GM23248 (cell line): ENCODE results near the gene GLOD5. TPM values are rescaled to one million over a fixed set of nuclear protein-coding genes. Genes with fewer than 3 reads are reported as not detected.

Source experiments
- DNase-seq: peaks from one replicate; pipeline ENCODE4 v3.0.0-alpha.2; 2015
- H2AFZ ChIP-seq: fragments of 200-600 bp; sonication (generic); 2 replicates; pipeline ENCODE4 v1.6.1; 2016; ENCODE audit warnings: antibody characterized with exemption
- H3F3A ChIP-seq: fragments of 200-600 bp; sonication (generic); 2 replicates; pipeline ENCODE4 v1.6.1; 2016; ENCODE audit warnings: mild to moderate bottlenecking, antibody characterized with exemption, mixed run types; ENCODE audit not compliant: insufficient read depth
- H3K27ac ChIP-seq: fragments of 200-600 bp; sonication (generic); 2 replicates; pipeline ENCODE4 v1.5.1; 2016; ENCODE audit warnings: mild to moderate bottlenecking
- H3K27me3 ChIP-seq: fragments of 200-600 bp; sonication (generic); replicated peaks from 2 replicates; pipeline ENCODE4 v1.6.1; 2016; ENCODE audit warnings: mild to moderate bottlenecking; ENCODE audit not compliant: insufficient read depth
- H3K36me3 ChIP-seq: fragments of 200-600 bp; sonication (generic); 2 replicates; pipeline ENCODE4 v1.6.1; 2016; ENCODE audit warnings: low read depth, mild to moderate bottlenecking
- H3K4me1 ChIP-seq: fragments of 200-600 bp; sonication (generic); 2 replicates; pipeline ENCODE4 v1.6.1; 2016; ENCODE audit warnings: mild to moderate bottlenecking; ENCODE audit not compliant: insufficient read depth
- H3K4me2 ChIP-seq: fragments of 200-600 bp; sonication (generic); one replicate; pipeline ENCODE4 v1.6.1; 2016; ENCODE audit warnings: mild to moderate bottlenecking; ENCODE audit not compliant: unreplicated experiment
- H3K4me3 ChIP-seq: fragments of 200-600 bp; sonication (generic); 2 replicates; pipeline ENCODE4 v1.5.1; 2016; ENCODE audit warnings: mild to moderate bottlenecking
- H3K79me2 ChIP-seq: fragments of 200-600 bp; sonication (generic); 2 replicates; pipeline ENCODE4 v1.6.1; 2016; ENCODE audit warnings: mild to moderate bottlenecking; ENCODE audit not compliant: insufficient read depth
- H3K9ac ChIP-seq: fragments of 200-600 bp; sonication (generic); 2 replicates; pipeline ENCODE4 v1.6.1; 2016; ENCODE audit warnings: mild to moderate bottlenecking
- H3K9me2 ChIP-seq: fragments of 200-600 bp; sonication (generic); 2 replicates; pipeline ENCODE4 v1.6.1; 2016; ENCODE audit warnings: mixed run types, mild to moderate bottlenecking, moderate library complexity; ENCODE audit not compliant: insufficient read depth
- H3K9me3 ChIP-seq: fragments of 200-600 bp; sonication (generic); one replicate; pipeline ENCODE4 v1.6.1; 2017; ENCODE audit warnings: low read depth
- H4K20me1 ChIP-seq: fragments of 200-600 bp; sonication (generic); 2 replicates; pipeline ENCODE4 v1.6.0; 2016; ENCODE audit not compliant: insufficient read depth
- EZH2 ChIP-seq: fragments of 200-600 bp; sonication (generic); IDR thresholded peaks from 2 replicates; pipeline ENCODE4 v1.6.1; 2018; ENCODE audit warnings: antibody characterized with exemption, mild to moderate bottlenecking; ENCODE audit not compliant: insufficient read depth, poor library complexity, severe bottlenecking
- EZH2phosphoT487 ChIP-seq: fragments of 200-600 bp; sonication (generic); IDR thresholded peaks from 2 replicates; pipeline ENCODE4 v1.6.1; 2018; ENCODE audit warnings: antibody characterized with exemption, moderate library complexity, mild to moderate bottlenecking, low read depth; ENCODE audit not compliant: insufficient read depth
- WGBS, 2 experiments: methylation state at CpG; one replicate each; pipeline ENCODE4 v1.1.6; 2015 to 2017; ENCODE audit warnings: low lambda C conversion rate in 2 of 2, low coverage in 1 of 2; ENCODE audit errors: missing lambda C conversion rate in 2 of 2; 5-methylcytosine and 5-hydroxymethylcytosine counted together
- in situ Hi-C: fragments of 300-500 bp; cut with MboI; formaldehyde crosslinking; loops from 2 replicates; pipeline ENCODE4 v1.15.0; 2020
- polyA plus RNA-seq: library from polyadenylated mRNA; unstranded; fragments of >200 nt; fragmentation: Nextera tagmentation; extraction: Ambion mirVana; gene quantifications from 2 replicates; pipeline ENCODE4 v1.2.1, GENCODE V29; 2016
- total RNA-seq: library from RNA; depleted of rRNA; stranded (reverse); fragments of >200 nt; shearing (Covaris generic); gene quantifications from 2 replicates; pipeline ENCODE4 v1.2.3, GENCODE V29; 2014

Gene GLOD5
- total and polyA plus RNA-seq, 2 experiments from 2014 or later = not detected

- Histone ChIP-seq H4K20me1 (no peaks in the 10 kb centered on the region), H3K4me3 (peak overlapping the region; percentile 87), H3K27ac (peak overlapping the region; percentile 85), H3K4me1 (peaks cover 4% of the 10 kb centered on the region; the same call in 1 of the 2 replicates), H3K79me2 (no peaks in the 10 kb centered on the region), H3K36me3 (no peaks in the 10 kb centered on the region), H3F3A (no peaks in the 10 kb centered on the region), H2AFZ (peak overlapping the region; percentile 97), H3K4me2 (peak overlapping the region; percentile 86), H3K9me2 (no peaks in the 10 kb centered on the region), H3K9me3 (no peaks in the 10 kb centered on the region), H3K9ac (peak overlapping the region; percentile 95), H3K27me3 (no peaks in the 10 kb centered on the region)
- TF ChIP-seq EZH2 (no peak), EZH2phosphoT487 (no peak)
- WGBS, 2 experiments = 2 to 3% methylated on average over 35 to 39 of the region's 48 CpGs
- peak; percentile 96 for DNase-seq
- in situ Hi-C loops = no loop called here
Measured at GRCh38 chrX:48737213-48737938, 24.2 kb upstream of the GLOD5 start.

GRCh38 chrX:48737940-48738339 lies 23.6 kb upstream of the GLOD5 start:
- TF ChIP-seq EZH2phosphoT487 = no peak
- TF ChIP-seq EZH2 = no peak
- Histone ChIP-seq H3K9me3 (no peaks in the 10 kb centered on the region), H3F3A (no peaks in the 10 kb centered on the region), H3K4me1 (peaks cover 4% of the 10 kb centered on the region; the same call in 1 of the 2 replicates), H3K9ac (peak overlapping the region; percentile 95), H3K4me2 (peak overlapping the region; percentile 86), H2AFZ (peak overlapping the region; percentile 88), H3K79me2 (no peaks in the 10 kb centered on the region), H3K9me2 (no peaks in the 10 kb centered on the region), H3K27ac (peak overlapping the region; percentile 85), H3K4me3 (peak overlapping the region; percentile 87), H3K27me3 (no peaks in the 10 kb centered on the region), H4K20me1 (no peaks in the 10 kb centered on the region), H3K36me3 (no peaks in the 10 kb centered on the region)
- WGBS, 2 experiments = 16 to 19% methylated on average over 7 of the region's 7 CpGs
- peak; percentile 28 for DNase-seq
- in situ Hi-C loops = no loop called here

GRCh38 chrX:48741834-48742233 lies 19.7 kb upstream of the GLOD5 start:
- H3K9me2 ChIP-seq = no peaks in the 10 kb centered on the region
- H4K20me1 ChIP-seq = no peaks in the 10 kb centered on the region
- no peak overlapping the region for H3K4me3 ChIP-seq
- 82% methylated on average over 7 to 8 of the region's 8 CpGs for WGBS, 2 experiments
- H3K36me3 ChIP-seq = no peaks in the 10 kb centered on the region
- H3K4me2 ChIP-seq = no peak overlapping the region
- H3K79me2 ChIP-seq = no peaks in the 10 kb centered on the region
- H3K9ac ChIP-seq = no peak overlapping the region
- no peaks in the 10 kb centered on the region for H3F3A ChIP-seq
- in situ Hi-C loops = no loop called here
- peaks cover 4% of the 10 kb centered on the region; the same call in 1 of the 2 replicates for H3K4me1 ChIP-seq
- H3K27me3 ChIP-seq = no peaks in the 10 kb centered on the region
- DNase-seq = no peak
- H2AFZ ChIP-seq = no peak overlapping the region
- TF ChIP-seq EZH2 (no peak), EZH2phosphoT487 (no peak)
- H3K27ac ChIP-seq = no peak overlapping the region
- no peaks in the 10 kb centered on the region for H3K9me3 ChIP-seq

GRCh38 chrX:48745222-48745621 lies 16.3 kb upstream of the GLOD5 start:
- no peak for TF ChIP-seq EZH2
- TF ChIP-seq EZH2phosphoT487 = no peak
- H3F3A ChIP-seq = no peaks in the 10 kb centered on the region
- no peak overlapping the region for H3K4me3 ChIP-seq
- no peak overlapping the region for H3K9ac ChIP-seq
- no peaks in the 10 kb centered on the region for H3K9me2 ChIP-seq
- no peaks in the 10 kb centered on the region for H3K27me3 ChIP-seq
- in situ Hi-C loops = no loop called here
- H3K36me3 ChIP-seq = no peaks in the 10 kb centered on the region
- no peaks in the 10 kb centered on the region for H3K9me3 ChIP-seq
- H3K79me2 ChIP-seq = no peaks in the 10 kb centered on the region
- DNase-seq = no peak
- no peaks in the 10 kb centered on the region for H3K4me1 ChIP-seq
- 20 to 48% methylated on average over 2 to 4 of the region's 4 CpGs for WGBS, 2 experiments
- H3K4me2 ChIP-seq = no peak overlapping the region
- H4K20me1 ChIP-seq = no peaks in the 10 kb centered on the region
- no peak overlapping the region for H2AFZ ChIP-seq
- H3K27ac ChIP-seq = no peak overlapping the region
